GM23248 (cell line): Measurements from ENCODE around the gene SNX3. TPM values are rescaled to one million over a fixed set of nuclear protein-coding genes. Genes with fewer than 3 reads are reported as not detected.

ENCODE experiments used
- DNase-seq: peaks from one replicate; pipeline ENCODE4 v3.0.0-alpha.2; 2015
- H2AFZ ChIP-seq: fragments of 200-600 bp; sonication (generic); 2 replicates; pipeline ENCODE4 v1.6.1; 2016; ENCODE audit warnings: antibody characterized with exemption
- H3F3A ChIP-seq: fragments of 200-600 bp; sonication (generic); 2 replicates; pipeline ENCODE4 v1.6.1; 2016; ENCODE audit warnings: mild to moderate bottlenecking, antibody characterized with exemption, mixed run types; ENCODE audit not compliant: insufficient read depth
- H3K27ac ChIP-seq: fragments of 200-600 bp; sonication (generic); 2 replicates; pipeline ENCODE4 v1.5.1; 2016; ENCODE audit warnings: mild to moderate bottlenecking
- H3K27me3 ChIP-seq: fragments of 200-600 bp; sonication (generic); replicated peaks from 2 replicates; pipeline ENCODE4 v1.6.1; 2016; ENCODE audit warnings: mild to moderate bottlenecking; ENCODE audit not compliant: insufficient read depth
- H3K36me3 ChIP-seq: fragments of 200-600 bp; sonication (generic); 2 replicates; pipeline ENCODE4 v1.6.1; 2016; ENCODE audit warnings: low read depth, mild to moderate bottlenecking
- H3K4me1 ChIP-seq: fragments of 200-600 bp; sonication (generic); 2 replicates; pipeline ENCODE4 v1.6.1; 2016; ENCODE audit warnings: mild to moderate bottlenecking; ENCODE audit not compliant: insufficient read depth
- H3K4me2 ChIP-seq: fragments of 200-600 bp; sonication (generic); one replicate; pipeline ENCODE4 v1.6.1; 2016; ENCODE audit warnings: mild to moderate bottlenecking; ENCODE audit not compliant: unreplicated experiment
- H3K4me3 ChIP-seq: fragments of 200-600 bp; sonication (generic); 2 replicates; pipeline ENCODE4 v1.5.1; 2016; ENCODE audit warnings: mild to moderate bottlenecking
- H3K79me2 ChIP-seq: fragments of 200-600 bp; sonication (generic); 2 replicates; pipeline ENCODE4 v1.6.1; 2016; ENCODE audit warnings: mild to moderate bottlenecking; ENCODE audit not compliant: insufficient read depth
- H3K9ac ChIP-seq: fragments of 200-600 bp; sonication (generic); 2 replicates; pipeline ENCODE4 v1.6.1; 2016; ENCODE audit warnings: mild to moderate bottlenecking
- H3K9me2 ChIP-seq: fragments of 200-600 bp; sonication (generic); 2 replicates; pipeline ENCODE4 v1.6.1; 2016; ENCODE audit warnings: mixed run types, mild to moderate bottlenecking, moderate library complexity; ENCODE audit not compliant: insufficient read depth
- H3K9me3 ChIP-seq: fragments of 200-600 bp; sonication (generic); one replicate; pipeline ENCODE4 v1.6.1; 2017; ENCODE audit warnings: low read depth
- H4K20me1 ChIP-seq: fragments of 200-600 bp; sonication (generic); 2 replicates; pipeline ENCODE4 v1.6.0; 2016; ENCODE audit not compliant: insufficient read depth
- EZH2 ChIP-seq: fragments of 200-600 bp; sonication (generic); IDR thresholded peaks from 2 replicates; pipeline ENCODE4 v1.6.1; 2018; ENCODE audit warnings: antibody characterized with exemption, mild to moderate bottlenecking; ENCODE audit not compliant: insufficient read depth, poor library complexity, severe bottlenecking
- EZH2phosphoT487 ChIP-seq: fragments of 200-600 bp; sonication (generic); IDR thresholded peaks from 2 replicates; pipeline ENCODE4 v1.6.1; 2018; ENCODE audit warnings: antibody characterized with exemption, moderate library complexity, mild to moderate bottlenecking, low read depth; ENCODE audit not compliant: insufficient read depth
- WGBS, 2 experiments: methylation state at CpG; one replicate each; pipeline ENCODE4 v1.1.6; 2015 to 2017; ENCODE audit warnings: low lambda C conversion rate in 2 of 2, low coverage in 1 of 2; ENCODE audit errors: missing lambda C conversion rate in 2 of 2; 5-methylcytosine and 5-hydroxymethylcytosine counted together
- in situ Hi-C: fragments of 300-500 bp; cut with MboI; formaldehyde crosslinking; loops from 2 replicates; pipeline ENCODE4 v1.15.0; 2020
- polyA plus RNA-seq: library from polyadenylated mRNA; unstranded; fragments of >200 nt; fragmentation: Nextera tagmentation; extraction: Ambion mirVana; gene quantifications from 2 replicates; pipeline ENCODE4 v1.2.1, GENCODE V29; 2016
- total RNA-seq: library from RNA; depleted of rRNA; stranded (reverse); fragments of >200 nt; shearing (Covaris generic); gene quantifications from 2 replicates; pipeline ENCODE4 v1.2.3, GENCODE V29; 2014

SNX3 gene
- total and polyA plus RNA-seq, 2 experiments from 2014 or later = 236 to 403 TPM

DNA sequence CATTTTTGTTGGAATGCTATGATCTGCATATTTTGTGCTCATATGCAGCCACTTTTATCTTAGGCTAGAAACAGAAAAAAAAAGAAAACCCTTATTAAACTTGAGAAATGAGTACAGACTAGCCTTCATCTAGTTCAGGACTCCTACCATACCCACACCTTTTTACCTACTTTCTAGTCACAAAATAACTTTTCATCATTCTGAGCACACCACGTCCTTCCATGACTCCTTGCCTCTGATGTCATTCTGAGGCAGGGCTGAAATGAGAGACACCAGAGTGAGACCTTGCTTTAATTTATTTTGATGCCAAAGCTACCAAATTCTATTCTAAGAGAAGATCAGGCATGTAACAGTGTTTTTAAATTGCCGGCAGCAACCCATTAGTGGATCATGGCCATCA is 38.8 kb downstream of the SNX3 start:
- H3K4me2 ChIP-seq = no peak overlapping the region
- H3F3A ChIP-seq = no peaks in the 10 kb centered on the region
- no peak overlapping the region for H2AFZ ChIP-seq
- no peak for DNase-seq
- 97 to 100% methylated on average over 2 of the region's 2 CpGs for WGBS, 2 experiments
- H3K9me2 ChIP-seq = no peaks in the 10 kb centered on the region
- TF ChIP-seq EZH2phosphoT487 (no peak), EZH2 (no peak)
- H3K79me2 ChIP-seq = peaks cover 87% of the 10 kb centered on the region
- peaks cover 24% of the 10 kb centered on the region for H3K36me3 ChIP-seq
- no peak overlapping the region for H3K9ac ChIP-seq
- no peaks in the 10 kb centered on the region for H4K20me1 ChIP-seq
- in situ Hi-C loops = no loop called here
- H3K27me3 ChIP-seq = no peaks in the 10 kb centered on the region
- no peaks in the 10 kb centered on the region for H3K4me1 ChIP-seq
- no peak overlapping the region for H3K27ac ChIP-seq
- H3K4me3 ChIP-seq = no peak overlapping the region
- no peaks in the 10 kb centered on the region for H3K9me3 ChIP-seq

DNA sequence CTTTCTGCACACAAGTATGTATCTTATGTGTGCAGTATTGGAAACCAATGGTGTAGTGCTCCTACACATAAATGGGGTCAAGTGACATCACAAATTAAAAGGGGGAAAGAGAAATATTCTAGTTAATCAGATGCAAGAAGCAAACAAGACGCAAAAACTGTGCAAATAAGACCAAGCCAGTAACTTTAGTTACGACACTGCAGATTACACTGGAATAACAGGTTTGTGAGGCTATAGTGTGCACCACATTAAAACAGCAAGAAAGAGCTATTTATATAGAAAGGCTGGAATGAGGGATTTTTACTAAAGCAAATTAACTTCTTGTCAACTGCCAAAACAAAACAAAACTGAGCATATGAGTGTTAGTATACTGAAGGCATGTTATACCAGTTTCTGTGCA is 49.2 kb downstream of the SNX3 start:
- Histone ChIP-seq H2AFZ (no peak overlapping the region), H3K9me3 (no peaks in the 10 kb centered on the region), H3K4me2 (no peak overlapping the region), H3K79me2 (peaks cover 41% of the 10 kb centered on the region), H3K9ac (no peak overlapping the region), H3K4me1 (no peaks in the 10 kb centered on the region), H3K27me3 (no peaks in the 10 kb centered on the region), H3K4me3 (no peak overlapping the region), H4K20me1 (no peaks in the 10 kb centered on the region), H3K36me3 (peaks cover 15% of the 10 kb centered on the region; the same call in 1 of the 2 replicates), H3K9me2 (no peaks in the 10 kb centered on the region), H3F3A (no peaks in the 10 kb centered on the region), H3K27ac (no peak overlapping the region)
- in situ Hi-C loops = no loop called here
- DNase-seq = no peak
- no peak for TF ChIP-seq EZH2phosphoT487
- no peak for TF ChIP-seq EZH2
- WGBS, 2 experiments = 96 to 100% methylated on average over 2 of the region's 2 CpGs

DNA sequence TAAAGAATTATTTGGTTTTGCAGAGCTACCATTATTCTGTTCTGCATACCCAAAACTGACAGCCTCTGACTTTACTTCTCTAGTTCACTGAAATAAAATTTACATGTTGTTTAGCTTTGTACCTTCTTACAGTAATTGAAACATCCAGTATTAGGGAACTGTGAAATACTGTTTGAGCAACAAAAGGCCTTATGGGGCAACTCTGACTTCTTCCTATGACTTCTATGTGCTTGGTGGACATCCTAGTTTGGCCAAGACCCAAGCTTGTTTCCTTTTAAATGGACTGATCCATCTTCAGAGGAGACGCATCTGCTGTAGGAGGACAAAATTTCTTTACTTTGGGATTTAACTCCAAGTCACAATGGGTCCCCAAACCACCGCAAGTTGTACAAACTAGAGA is 50.3 kb downstream of the SNX3 start:
- H3K9ac ChIP-seq = no peak overlapping the region
- in situ Hi-C loops = no loop called here
- no peak overlapping the region for H3K4me2 ChIP-seq
- no peaks in the 10 kb centered on the region for H3K4me1 ChIP-seq
- H4K20me1 ChIP-seq = no peaks in the 10 kb centered on the region
- no peaks in the 10 kb centered on the region for H3K9me2 ChIP-seq
- H3K27me3 ChIP-seq = no peaks in the 10 kb centered on the region
- peaks cover 15% of the 10 kb centered on the region; the same call in 1 of the 2 replicates for H3K36me3 ChIP-seq
- WGBS, 2 experiments = 94 to 98% methylated on average over 2 of the region's 2 CpGs
- peaks cover 30% of the 10 kb centered on the region for H3K79me2 ChIP-seq
- no peak for TF ChIP-seq EZH2phosphoT487
- TF ChIP-seq EZH2 = no peak
- no peak overlapping the region for H2AFZ ChIP-seq
- no peak overlapping the region for H3K27ac ChIP-seq
- H3K9me3 ChIP-seq = no peaks in the 10 kb centered on the region
- 0 out of 2 replicates have a peak, but pooled peaks cover 5% of the 10 kb centered on the region for H3F3A ChIP-seq
- H3K4me3 ChIP-seq = no peak overlapping the region
- DNase-seq = no peak

DNA sequence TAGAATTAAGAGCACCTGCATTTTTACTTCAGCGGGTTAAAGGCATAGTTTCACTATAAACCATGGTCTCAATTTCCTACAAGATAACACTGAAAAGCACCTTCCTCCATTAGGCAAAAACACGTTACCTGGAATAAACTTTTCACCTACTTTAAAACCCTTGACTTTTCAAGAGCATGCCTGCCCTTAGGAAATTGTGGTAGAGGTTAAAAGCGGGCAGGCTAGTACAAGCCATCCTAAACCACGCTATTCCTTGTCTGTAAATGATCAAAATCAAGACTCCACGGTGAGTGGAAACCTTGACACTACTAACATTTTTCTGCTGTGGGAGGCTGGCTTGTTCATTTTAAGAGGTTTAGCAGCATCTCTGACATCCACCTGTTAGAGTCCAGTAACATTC is 51.1 kb downstream of the SNX3 start:
- no peaks in the 10 kb centered on the region for H3K9me3 ChIP-seq
- H3K4me3 ChIP-seq = no peak overlapping the region
- H3K27ac ChIP-seq = no peak overlapping the region
- H3K36me3 ChIP-seq = peaks cover 15% of the 10 kb centered on the region; the same call in 1 of the 2 replicates
- no peaks in the 10 kb centered on the region for H3K4me1 ChIP-seq
- 92 to 96% methylated on average over 5 of the region's 5 CpGs for WGBS, 2 experiments
- no peak for DNase-seq
- H3K79me2 ChIP-seq = peaks cover 24% of the 10 kb centered on the region
- H3K4me2 ChIP-seq = no peak overlapping the region
- H3K9me2 ChIP-seq = no peaks in the 10 kb centered on the region
- in situ Hi-C loops = no loop called here
- no peaks in the 10 kb centered on the region for H4K20me1 ChIP-seq
- no peaks in the 10 kb centered on the region for H3K27me3 ChIP-seq
- 0 out of 2 replicates have a peak, but pooled peaks cover 5% of the 10 kb centered on the region for H3F3A ChIP-seq
- no peak overlapping the region for H3K9ac ChIP-seq
- TF ChIP-seq EZH2 (no peak), EZH2phosphoT487 (no peak)
- H2AFZ ChIP-seq = no peak overlapping the region

DNA sequence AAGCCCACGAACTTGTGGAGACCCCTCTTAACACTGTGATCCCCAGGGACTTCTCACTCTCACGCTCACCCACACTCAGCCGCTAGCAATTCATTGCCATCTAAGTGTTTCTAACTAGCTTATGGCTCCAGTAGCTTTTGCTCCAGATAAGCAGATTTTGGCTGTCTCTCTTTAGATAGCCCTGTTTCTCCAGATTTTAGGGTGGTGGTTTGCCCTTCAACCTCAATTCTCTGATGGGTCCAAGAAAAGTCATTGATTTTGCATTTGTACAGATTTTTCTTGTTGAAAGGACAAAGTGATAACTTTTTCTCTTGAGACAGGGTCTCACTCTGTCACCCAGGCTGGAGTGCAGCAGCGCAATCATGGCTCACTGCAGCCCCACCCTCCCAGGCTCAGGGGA is 53.8 kb downstream of the SNX3 start:
- no peak for TF ChIP-seq EZH2phosphoT487
- TF ChIP-seq EZH2 = no peak
- Histone ChIP-seq H3K9me3 (no peaks in the 10 kb centered on the region), H3K27ac (no peak overlapping the region), H3K79me2 (no peaks in the 10 kb centered on the region), H3K4me3 (no peak overlapping the region), H3K9ac (no peak overlapping the region), H3K27me3 (no peaks in the 10 kb centered on the region), H4K20me1 (no peaks in the 10 kb centered on the region), H3K36me3 (peaks cover 15% of the 10 kb centered on the region; the same call in 1 of the 2 replicates), H3K4me2 (no peak overlapping the region), H3K4me1 (no peaks in the 10 kb centered on the region), H3F3A (0 out of 2 replicates have a peak, but pooled peaks cover 5% of the 10 kb centered on the region), H3K9me2 (no peaks in the 10 kb centered on the region), H2AFZ (no peak overlapping the region)
- in situ Hi-C loops = no loop called here
- DNase-seq = no peak
- 91% methylated on average over 4 of the region's 4 CpGs for WGBS, 2 experiments
